Measurements from ENCODE around the gene GASK1A. TPM values are rescaled to one million over a fixed set of nuclear protein-coding genes. Genes with fewer than 3 reads are reported as not detected.

Gene GASK1A
- total RNA-seq, 3 donors from 2014 or later: 1.2 to 10.0 (median 3.6) TPM

DNA sequence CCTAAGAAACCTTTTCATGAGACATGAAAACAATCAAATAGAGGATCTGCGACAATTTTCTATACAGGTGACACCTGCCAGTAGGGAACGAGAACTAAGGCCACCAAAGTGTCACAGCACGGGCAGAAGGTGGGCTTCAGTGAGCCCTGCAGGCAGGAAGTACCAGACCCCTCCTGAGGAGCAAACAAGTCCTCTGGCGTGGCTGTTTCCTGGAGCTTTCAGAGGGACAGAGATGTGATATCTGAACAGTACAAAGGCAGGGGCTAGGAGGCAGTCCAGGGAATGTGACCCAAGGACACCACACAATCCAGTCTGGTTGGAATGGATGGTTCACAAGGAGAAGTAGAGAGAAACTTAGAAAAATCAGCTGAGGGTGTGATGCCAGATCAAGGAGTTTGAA lies 110.0 kb downstream of the GASK1A start:
- no peak for ATAC-seq
- intact Hi-C loops (cut with DNase I, micrococcal nuclease): no loop called here
- DNase-seq: no peak

DNA sequence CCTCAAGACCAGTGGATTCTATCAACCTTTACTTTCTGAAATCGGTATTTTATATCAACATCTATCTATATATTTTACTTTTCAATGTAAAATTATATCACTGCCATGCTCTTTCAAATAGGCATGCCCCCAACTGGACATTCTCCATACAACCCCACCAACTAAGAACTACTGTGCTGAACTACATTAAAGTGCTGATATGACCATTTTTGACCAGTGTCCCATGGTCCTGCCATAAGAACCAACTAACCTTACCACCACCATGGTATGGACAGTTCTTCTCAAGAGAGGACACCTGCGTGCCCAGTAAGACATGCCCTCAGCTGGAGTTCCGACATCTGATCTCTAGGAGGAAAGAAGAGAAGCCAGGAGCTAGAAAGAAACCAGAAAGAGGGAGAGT lies 111.1 kb downstream of the GASK1A start:
- no peaks in the 10 kb centered on the region for H3K9me3 ChIP-seq
- ATAC-seq (no peak), DNase-seq (no peak)
- H3K36me3 ChIP-seq (ENCODE audit: low read depth): no peaks in the 10 kb centered on the region
- intact Hi-C loops (cut with DNase I, micrococcal nuclease): no loop called here
- H3K4me1 ChIP-seq (ENCODE audit: low read depth): no peaks in the 10 kb centered on the region
- TF ChIP-seq, protein P1, sequence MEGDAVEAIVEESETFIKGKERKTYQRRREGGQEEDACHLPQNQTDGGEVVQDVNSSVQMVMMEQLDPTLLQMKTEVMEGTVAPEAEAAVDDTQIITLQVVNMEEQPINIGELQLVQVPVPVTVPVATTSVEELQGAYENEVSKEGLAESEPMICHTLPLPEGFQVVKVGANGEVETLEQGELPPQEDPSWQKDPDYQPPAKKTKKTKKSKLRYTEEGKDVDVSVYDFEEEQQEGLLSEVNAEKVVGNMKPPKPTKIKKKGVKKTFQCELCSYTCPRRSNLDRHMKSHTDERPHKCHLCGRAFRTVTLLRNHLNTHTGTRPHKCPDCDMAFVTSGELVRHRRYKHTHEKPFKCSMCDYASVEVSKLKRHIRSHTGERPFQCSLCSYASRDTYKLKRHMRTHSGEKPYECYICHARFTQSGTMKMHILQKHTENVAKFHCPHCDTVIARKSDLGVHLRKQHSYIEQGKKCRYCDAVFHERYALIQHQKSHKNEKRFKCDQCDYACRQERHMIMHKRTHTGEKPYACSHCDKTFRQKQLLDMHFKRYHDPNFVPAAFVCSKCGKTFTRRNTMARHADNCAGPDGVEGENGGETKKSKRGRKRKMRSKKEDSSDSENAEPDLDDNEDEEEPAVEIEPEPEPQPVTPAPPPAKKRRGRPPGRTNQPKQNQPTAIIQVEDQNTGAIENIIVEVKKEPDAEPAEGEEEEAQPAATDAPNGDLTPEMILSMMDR (IDR thresholded peaks at IDR 0.05): no peak
- no peak overlapping the region for H3K4me3 ChIP-seq

More for the DNA sequence above, 110.0 kb downstream of the GASK1A start:
- H3K9me3 ChIP-seq: no peaks in the 10 kb centered on the region
- TF ChIP-seq, protein P1 (IDR thresholded peaks at IDR 0.05): no peak
- H3K36me3 ChIP-seq (ENCODE audit: low read depth): no peaks in the 10 kb centered on the region
- no peaks in the 10 kb centered on the region for H3K4me1 ChIP-seq (ENCODE audit: low read depth)
- no peak overlapping the region for H3K4me3 ChIP-seq

DNA sequence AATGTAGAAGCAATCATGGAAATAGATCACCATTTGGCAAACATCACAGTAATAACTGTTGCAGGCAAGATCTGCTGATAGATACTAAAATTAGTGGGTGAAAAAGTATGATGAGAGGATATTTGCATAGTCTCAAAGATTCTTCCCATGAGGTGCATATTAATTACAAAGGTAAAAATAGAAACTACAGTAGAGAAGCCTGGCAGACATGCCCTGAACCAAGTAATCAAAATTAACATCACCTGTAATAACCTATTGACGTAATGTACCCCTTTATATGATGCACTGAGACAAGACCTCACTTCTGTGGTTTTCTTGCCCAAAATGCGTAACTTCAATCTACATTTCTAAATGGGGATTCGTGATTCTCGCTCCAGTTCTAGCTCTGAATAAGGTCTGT lies 112.4 kb downstream of the GASK1A start:
- ATAC-seq (no peak), DNase-seq (no peak)
- Histone ChIP-seq H3K36me3 (ENCODE audit: low read depth) (no peaks in the 10 kb centered on the region), H3K4me3 (no peak overlapping the region), H3K9me3 (no peaks in the 10 kb centered on the region), H3K4me1 (ENCODE audit: low read depth) (no peaks in the 10 kb centered on the region)
- TF ChIP-seq, protein P1 (IDR thresholded peaks at IDR 0.05): no peak
- intact Hi-C loops (cut with DNase I, micrococcal nuclease): no loop called here

DNA sequence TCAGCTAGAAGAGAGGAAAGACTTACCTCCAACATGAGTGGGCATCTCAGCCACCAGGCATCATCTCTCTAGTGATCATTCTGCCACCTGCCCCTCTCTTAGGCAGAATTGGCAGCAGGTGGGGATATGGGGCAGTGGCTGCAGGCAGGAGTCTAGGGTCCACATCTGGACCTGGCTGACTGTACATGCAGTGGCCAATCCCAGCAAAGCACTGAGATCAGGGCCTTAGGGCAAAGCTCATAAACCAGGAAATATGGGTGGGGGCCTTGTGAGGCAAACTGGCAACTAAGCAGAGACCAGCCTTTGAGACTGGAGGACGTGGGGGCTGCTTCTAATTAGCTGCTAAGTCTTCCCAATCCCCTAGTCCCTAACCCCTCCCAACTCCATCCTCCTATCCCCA lies 113.9 kb downstream of the GASK1A start:
- intact Hi-C loops (cut with DNase I, micrococcal nuclease): no loop called here
- no peak for ATAC-seq

DNA sequence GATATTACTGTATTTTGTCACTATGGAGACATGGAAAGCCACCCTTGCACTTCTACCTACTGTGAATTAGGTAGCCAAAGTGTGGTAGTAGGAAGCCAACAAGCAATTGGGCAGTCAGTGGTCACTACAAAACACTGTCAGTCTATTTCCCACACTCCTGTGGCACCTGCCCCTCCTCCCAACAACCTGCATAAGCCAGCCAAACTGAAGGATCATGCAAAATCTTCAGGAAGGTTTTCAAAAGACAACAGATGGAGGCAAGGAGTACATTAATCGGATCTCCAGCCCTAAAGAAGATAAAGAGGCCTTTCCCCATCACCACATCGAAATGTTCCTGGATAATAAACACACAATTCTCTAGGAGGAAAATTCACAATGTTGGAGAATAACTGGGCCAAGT lies 114.9 kb downstream of the GASK1A start:
- TF ChIP-seq, protein P1 (IDR thresholded peaks at IDR 0.05): no peak
- H3K36me3 ChIP-seq (ENCODE audit: low read depth): no peaks in the 10 kb centered on the region
- no peaks in the 10 kb centered on the region for H3K4me1 ChIP-seq (ENCODE audit: low read depth)
- ATAC-seq: no peak
- H3K9me3 ChIP-seq: no peaks in the 10 kb centered on the region
- intact Hi-C loops (cut with DNase I, micrococcal nuclease): no loop called here
- H3K4me3 ChIP-seq: no peak overlapping the region
- no peak for DNase-seq

More for the DNA sequence above, 113.9 kb downstream of the GASK1A start:
- DNase-seq: no peak
- Histone ChIP-seq H3K4me3 (no peak overlapping the region), H3K9me3 (no peaks in the 10 kb centered on the region), H3K36me3 (ENCODE audit: low read depth) (no peaks in the 10 kb centered on the region), H3K4me1 (ENCODE audit: low read depth) (no peaks in the 10 kb centered on the region)
- TF ChIP-seq, protein P1 (IDR thresholded peaks at IDR 0.05): no peak

DNA sequence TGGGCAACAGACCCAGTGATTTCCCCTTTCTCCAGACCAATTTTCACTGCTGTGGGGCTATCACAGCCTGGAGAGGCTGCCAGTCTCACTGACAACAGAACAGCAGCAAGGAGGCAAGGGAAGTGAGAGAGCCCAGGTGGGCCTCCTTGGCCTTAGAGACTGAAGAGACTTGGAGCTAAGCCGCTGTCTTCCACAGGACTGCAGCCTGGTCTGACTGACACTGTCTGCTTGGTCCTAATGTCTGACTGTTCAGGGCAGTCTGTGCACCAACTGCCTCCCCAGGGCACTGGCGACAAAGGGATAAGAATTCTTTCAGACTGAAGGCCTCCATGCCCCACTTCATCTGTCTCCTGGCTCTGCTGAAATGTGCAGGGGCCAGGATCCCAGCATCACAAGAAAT lies 115.3 kb downstream of the GASK1A start:
- DNase-seq (no peak), ATAC-seq (no peak)
- intact Hi-C loops (cut with DNase I, micrococcal nuclease): no loop called here
- TF ChIP-seq, protein P1 (IDR thresholded peaks at IDR 0.05): no peak
- Histone ChIP-seq H3K4me3 (no peak overlapping the region), H3K9me3 (no peaks in the 10 kb centered on the region), H3K36me3 (ENCODE audit: low read depth) (no peaks in the 10 kb centered on the region), H3K4me1 (ENCODE audit: low read depth) (no peaks in the 10 kb centered on the region)
